HepG2 (cell line): ENCODE measurements around the gene FAM187B. TPM values are rescaled to one million over a fixed set of nuclear protein-coding genes. Genes with fewer than 3 reads are reported as not detected.

ENCODE experiments used
- BORCS8-MEF2B ChIP-seq: sonication (generic); formaldehyde crosslinking; IDR thresholded peaks from 2 replicates; pipeline ENCODE4 v1.8.0; 2022; ENCODE audit warnings: mild to moderate bottlenecking, missing genetic modification reagents
- CEBPB ChIP-seq: IDR thresholded peaks from 2 replicates; pipeline ENCODE4 v1.6.1; 2011; ENCODE audit warnings: low read depth, low read length, improper control_type of control experiment, borderline replicate concordance
- E2F1 ChIP-seq: sonication (generic); formaldehyde crosslinking; IDR thresholded peaks from 2 replicates; pipeline ENCODE4 v1.5.0; 2020; ENCODE audit warnings: missing genetic modification reagents
- KLF6 ChIP-seq: IDR thresholded peaks from 2 replicates; pipeline ENCODE4 v1.8.0; 2016; ENCODE audit warnings: missing biosample characterization, missing genetic modification reagents
- MYC ChIP-seq: sonication (generic); formaldehyde crosslinking; IDR thresholded peaks from 2 replicates; pipeline ENCODE4 v1.9.0; 2021; ENCODE audit warnings: missing genetic modification reagents, borderline replicate concordance
- NR2F6 ChIP-seq, 2 experiments: IDR thresholded peaks; 2 replicates each; pipeline ENCODE4 v1.6.1; 2016; ENCODE audit warnings: antibody characterized with exemption in 1 of 2, mild to moderate bottlenecking in 1 of 2
- PATZ1 ChIP-seq: sonication (generic); formaldehyde crosslinking; IDR thresholded peaks from 2 replicates; pipeline ENCODE4 v1.4.0; 2020; ENCODE audit warnings: missing genetic modification reagents
- RBFOX2 ChIP-seq: fragments of 200-400 bp; formaldehyde crosslinking; IDR thresholded peaks from 2 replicates; pipeline ENCODE4 v1.6.1; 2017; ENCODE audit warnings: low read depth, mild to moderate bottlenecking, low read length
- ZBTB38 ChIP-seq: sonication (generic); formaldehyde crosslinking; IDR thresholded peaks from 2 replicates; pipeline ENCODE4 v1.5.1; 2020; ENCODE audit warnings: mild to moderate bottlenecking, missing genetic modification reagents
- ZC3H4 ChIP-seq: sonication (generic); formaldehyde crosslinking; IDR thresholded peaks from 2 replicates; pipeline ENCODE4 v1.4.0; 2020; ENCODE audit warnings: missing genetic modification reagents, borderline replicate concordance
- ZFP36L1 ChIP-seq: sonication (generic); formaldehyde crosslinking; IDR thresholded peaks from 2 replicates; pipeline ENCODE4 v1.8.0; 2022; ENCODE audit warnings: mild to moderate bottlenecking, missing genetic modification reagents, moderate library complexity
- ZFY ChIP-seq: sonication (generic); formaldehyde crosslinking; IDR thresholded peaks from 2 replicates; pipeline ENCODE4 v1.4.0; 2020; ENCODE audit warnings: missing genetic modification reagents
- ZHX2 ChIP-seq, 2 experiments: sonication (generic) in 1 of 2; formaldehyde crosslinking in 1 of 2; IDR thresholded peaks; 2 replicates each; pipeline versions ENCODE4 v1.6.1 to v1.9.0; 2014 to 2022; ENCODE audit warnings: antibody characterized with exemption in 1 of 2, borderline replicate concordance in 1 of 2, inconsistent platforms in 1 of 2, low read depth in 1 of 2, missing genetic modification reagents in 1 of 2
- ZNF17 ChIP-seq: sonication (generic); formaldehyde crosslinking; IDR thresholded peaks from 2 replicates; pipeline ENCODE4 v1.5.0; 2020; ENCODE audit warnings: mild to moderate bottlenecking, missing genetic modification reagents
- ZNF18 ChIP-seq: sonication (generic); formaldehyde crosslinking; IDR thresholded peaks from 2 replicates; pipeline ENCODE4 v1.8.0; 2022; ENCODE audit warnings: mild to moderate bottlenecking, missing genetic modification reagents; ENCODE audit not compliant: insufficient replicate concordance
- ZNF180 ChIP-seq: sonication (generic); formaldehyde crosslinking; IDR thresholded peaks from 2 replicates; pipeline ENCODE4 v1.4.0; 2020; ENCODE audit warnings: low read depth, missing genetic modification reagents, borderline replicate concordance
- ZNF644 ChIP-seq: IDR thresholded peaks from 2 replicates; pipeline ENCODE4 v1.6.1; 2016; ENCODE audit warnings: low read depth
- ZSCAN21 ChIP-seq: sonication (generic); formaldehyde crosslinking; IDR thresholded peaks from 2 replicates; pipeline ENCODE4 v1.8.0; 2022; ENCODE audit warnings: mild to moderate bottlenecking, missing genetic modification reagents, moderate library complexity, borderline replicate concordance
- polyA plus RNA-seq, 8 experiments: library from polyadenylated mRNA; depleted of rRNA in 3 of 8; stranded (reverse) in 7 of 8; unstranded in 1 of 8; fragments of >200 nt; fragmentation: Illumina TruSeq in 4 of 8; extraction: Trizol in 4 of 8; gene quantifications; 2 replicates each; pipeline versions ENCODE4 v1.2.1 to v1.2.3, GENCODE V29; 2011 to 2016; ENCODE audit warnings: low read depth in 4 of 8, missing spikeins in 1 of 8, mixed read lengths in 1 of 8; ENCODE audit not compliant: insufficient read depth in 1 of 8
- total RNA-seq, 5 experiments: library from RNA; depleted of rRNA; stranded (reverse); fragments of >200 nt; fragmentation: Illumina TruSeq; extraction: Trizol; gene quantifications; 2 replicates each; pipeline ENCODE4 v1.2.3, GENCODE V29; 2016; ENCODE audit warnings: low read depth in 1 of 5

The FAM187B gene
- total and polyA plus RNA-seq, 2 of the 13 experiments (the other 11 are each of a cell fraction or from before 2014, with no cell fraction given) = not detected

GRCh38 chr19:35266520-35267352 lies 38.2 kb upstream of the FAM187B start (continued):
- no peak for TF ChIP-seq ZFP36L1
- no peak for TF ChIP-seq ZNF17
- no peak for TF ChIP-seq ZSCAN21 (CRISPR knock-in tag)
- no peak for TF ChIP-seq MYC (CRISPR knock-in tag)
- TF ChIP-seq E2F1 (CRISPR knock-in tag) = no peak
- TF ChIP-seq ZNF644 = no peak
- TF ChIP-seq KLF6 (CRISPR knock-in tag) = no peak
- TF ChIP-seq PATZ1 (CRISPR knock-in tag) = peak; percentile 28; the same call in 1 of the 2 replicates
- no peak for TF ChIP-seq ZNF18 (CRISPR knock-in tag)
- TF ChIP-seq NR2F6 (IDR thresholded peaks at IDR 0.05) = no peak
- TF ChIP-seq NR2F6 (CRISPR knock-in tag; IDR thresholded peaks at IDR 0.05) = no peak
- peak; percentile 83 for TF ChIP-seq RBFOX2
- TF ChIP-seq CEBPB = no peak
- peak; percentile 74 for TF ChIP-seq ZBTB38
- no peak for TF ChIP-seq ZC3H4
- TF ChIP-seq ZHX2 (IDR thresholded peaks at IDR 0.05; ENCODE audit: low read depth) = no peak
- no peak for TF ChIP-seq ZHX2 (CRISPR knock-in tag; IDR thresholded peaks at IDR 0.05; ENCODE audit: borderline replicate concordance)
- no peak for TF ChIP-seq ZNF180 (CRISPR knock-in tag)
- 0 out of 2 replicates have a peak, but pooled peaks have one; percentile 10 for TF ChIP-seq ZFY
- TF ChIP-seq BORCS8-MEF2B (CRISPR knock-in tag) = no peak
